ENCODE measurements around the gene GAL. TPM values are rescaled to one million over a fixed set of nuclear protein-coding genes. Genes with fewer than 3 reads are reported as not detected.

Gene GAL
- total RNA-seq, 1 experiment from 2014 or later, result 65.2 TPM

DNA sequence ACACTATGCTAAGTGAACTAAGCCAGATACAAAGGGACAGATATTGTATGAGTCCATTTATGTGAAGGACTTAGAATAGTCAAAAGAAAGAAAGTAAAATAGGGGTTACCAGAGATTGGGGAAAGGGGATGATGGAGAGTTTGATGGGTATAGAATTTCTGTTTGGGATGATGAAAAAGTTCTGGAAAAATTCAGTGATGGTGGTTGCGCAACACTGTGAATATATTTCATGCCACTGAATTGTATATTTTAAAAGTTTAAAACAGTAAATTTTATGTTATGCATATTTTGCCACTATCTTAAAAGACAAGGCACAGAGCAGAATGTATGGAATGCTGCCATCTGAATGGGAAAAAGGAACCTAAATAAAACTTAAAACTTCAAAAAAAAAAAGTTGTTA, 37.8 kb downstream of the GAL start:
- Histone ChIP-seq H2BK12ac (ENCODE audit: insufficient read length, low read depth, low read length) (no peak overlapping the region), H3K79me1 (ENCODE audit: insufficient read depth, low read depth, low read length, poor library complexity, severe bottlenecking) (no peaks in the 10 kb centered on the region), H3K27me3 (ENCODE audit: insufficient read depth, low read length) (no peaks in the 10 kb centered on the region), H3K18ac (ENCODE audit: insufficient read length, low read depth, low read length) (no peak overlapping the region), H4K20me1 (ENCODE audit: control insufficient read depth, insufficient read depth, insufficient read length) (no peaks in the 10 kb centered on the region), H4K91ac (ENCODE audit: insufficient read length, low read depth, low read length) (no peak overlapping the region), H3K9ac (ENCODE audit: extremely low read depth, insufficient read length, low read length) (no peak overlapping the region), H3K56ac (ENCODE audit: insufficient read length, low read depth, low read length) (no peak overlapping the region), H3T11ph (ENCODE audit: low read length) (no peak overlapping the region), H3K4me1 (ENCODE audit: insufficient read depth, low read length) (no peaks in the 10 kb centered on the region; the same call in 1 of the 2 replicates), H3K4me2 (ENCODE audit: insufficient read depth, insufficient read length, low read length) (no peak overlapping the region), H4K8ac (replicated peaks; ENCODE audit: insufficient read length, low read depth, low read length) (no peak overlapping the region), H3K9me3 (ENCODE audit: control insufficient read depth, low read depth, low read length) (no peaks in the 10 kb centered on the region), H2BK120ac (ENCODE audit: low read depth, low read length, poor library complexity, severe bottlenecking) (no peak overlapping the region), H2BK15ac (ENCODE audit: low read depth, low read length) (no peak overlapping the region), H3K79me2 (ENCODE audit: insufficient read depth, low read length) (no peaks in the 10 kb centered on the region), H2AFZ (ENCODE audit: low read length) (no peak overlapping the region), H4K5ac (ENCODE audit: insufficient read length, low read depth, low read length) (no peak overlapping the region), H3K27ac (ENCODE audit: insufficient read length, low read depth, low read length) (no peak overlapping the region), H3K23me2 (ENCODE audit: insufficient read length, low read depth, low read length, poor library complexity, severe bottlenecking) (no peaks in the 10 kb centered on the region), H3K4ac (ENCODE audit: low read depth, low read length) (no peak overlapping the region), H3K14ac (ENCODE audit: insufficient read depth, low read length) (no peak overlapping the region), H3K23ac (ENCODE audit: insufficient read length, low read depth, low read length) (no peak overlapping the region), H2BK5ac (ENCODE audit: insufficient read length, low read length) (no peak overlapping the region), H2AK5ac (ENCODE audit: insufficient read length, low read length) (no peak overlapping the region), H2BK20ac (ENCODE audit: low read depth, low read length, poor library complexity, severe bottlenecking) (no peak overlapping the region)
- H3K27ac Mint-ChIP-seq, result no peak overlapping the region
- H3K4me1 Mint-ChIP-seq, result peaks cover 6 to 9% of the 10 kb centered on the region in 2 experiments
- no peaks in the 10 kb centered on the region for H3K27me3 Mint-ChIP-seq (ENCODE audit: low read depth)
- TF ChIP-seq, protein P1, sequence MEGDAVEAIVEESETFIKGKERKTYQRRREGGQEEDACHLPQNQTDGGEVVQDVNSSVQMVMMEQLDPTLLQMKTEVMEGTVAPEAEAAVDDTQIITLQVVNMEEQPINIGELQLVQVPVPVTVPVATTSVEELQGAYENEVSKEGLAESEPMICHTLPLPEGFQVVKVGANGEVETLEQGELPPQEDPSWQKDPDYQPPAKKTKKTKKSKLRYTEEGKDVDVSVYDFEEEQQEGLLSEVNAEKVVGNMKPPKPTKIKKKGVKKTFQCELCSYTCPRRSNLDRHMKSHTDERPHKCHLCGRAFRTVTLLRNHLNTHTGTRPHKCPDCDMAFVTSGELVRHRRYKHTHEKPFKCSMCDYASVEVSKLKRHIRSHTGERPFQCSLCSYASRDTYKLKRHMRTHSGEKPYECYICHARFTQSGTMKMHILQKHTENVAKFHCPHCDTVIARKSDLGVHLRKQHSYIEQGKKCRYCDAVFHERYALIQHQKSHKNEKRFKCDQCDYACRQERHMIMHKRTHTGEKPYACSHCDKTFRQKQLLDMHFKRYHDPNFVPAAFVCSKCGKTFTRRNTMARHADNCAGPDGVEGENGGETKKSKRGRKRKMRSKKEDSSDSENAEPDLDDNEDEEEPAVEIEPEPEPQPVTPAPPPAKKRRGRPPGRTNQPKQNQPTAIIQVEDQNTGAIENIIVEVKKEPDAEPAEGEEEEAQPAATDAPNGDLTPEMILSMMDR (conservative IDR thresholded peaks at IDR 0.05), result no peak
- no peak for DNase-seq
- no CpG with 5 or more reads among the region's 1 CpG for WGBS (ENCODE audit: extremely low coverage, insufficient read length, low lambda C conversion rate)
- H3K9me3 Mint-ChIP-seq, result peaks cover 10 to 12% of the 10 kb centered on the region in 2 experiments
- peaks cover 0 to 5% (median 3%) of the 10 kb centered on the region in 3 experiments; a peak in 3 of 7 replicates for H3K36me3 Mint-ChIP-seq (ENCODE audit: insufficient read depth in 1 of 3, low read depth in 3 of 3)
- no peak overlapping the region for H3K4me3 Mint-ChIP-seq
